Renal cortex interstitium (tissue), 11 donors: ENCODE data around the gene ALDH1L1. TPM values are rescaled to one million over a fixed set of nuclear protein-coding genes. Genes with fewer than 3 reads are reported as not detected.

Source experiments
- DNase-seq, 11 donors: peaks; one replicate each; pipeline ENCODE4 v3.0.0-alpha.2; 2013; ENCODE audit warnings: low read depth in 9 of 11, low spot score in 4 of 11; ENCODE audit errors: extremely low read depth in 1 of 11
- polyA plus RNA-seq, 3 donors: library from polyadenylated mRNA; unstranded; fragments of 120-200 nt; gene quantifications; one replicate each; pipeline ENCODE4 v1.2.1, GENCODE V29; 2013; ENCODE audit not compliant: insufficient read length in 3 of 3

Gene ALDH1L1
- polyA plus RNA-seq, 3 donors, result 41.1 to 50.8 (median 43.0) TPM

DNA sequence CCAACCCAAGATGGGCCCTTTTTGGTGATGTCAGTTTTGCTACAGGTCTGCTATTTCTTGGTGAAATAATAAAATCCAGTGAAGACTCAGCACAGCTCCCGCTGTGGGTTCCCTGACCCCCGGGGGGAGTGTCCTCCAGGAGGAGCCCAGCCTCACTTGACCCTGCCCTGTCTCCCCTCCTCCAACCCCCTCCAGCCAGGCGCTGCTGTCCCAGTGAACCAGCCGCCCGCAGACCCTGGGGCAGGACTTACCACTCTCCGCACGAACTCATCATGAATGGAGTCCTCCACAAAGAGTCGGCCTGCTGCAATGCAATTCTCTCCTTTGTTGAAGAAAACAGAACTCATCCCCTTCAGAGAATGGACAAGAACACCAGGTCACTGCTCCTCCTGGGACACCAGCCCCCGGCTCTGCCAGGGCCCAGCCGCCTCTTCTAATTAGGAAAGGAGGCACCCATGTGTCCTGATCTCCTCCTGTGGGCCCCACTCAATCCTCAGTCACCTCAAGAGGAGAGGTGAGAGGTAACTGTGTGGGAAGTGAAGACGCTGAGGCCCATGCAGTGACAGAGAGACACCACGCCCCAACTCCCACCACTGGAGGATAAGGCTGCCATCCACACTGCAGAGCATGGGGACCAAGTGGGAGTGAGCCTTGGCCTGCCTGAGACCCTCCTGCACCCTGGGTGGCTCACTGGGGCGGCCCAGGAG lies 67.7 kb downstream of the ALDH1L1 start:
- DNase-seq, result no peak

DNA sequence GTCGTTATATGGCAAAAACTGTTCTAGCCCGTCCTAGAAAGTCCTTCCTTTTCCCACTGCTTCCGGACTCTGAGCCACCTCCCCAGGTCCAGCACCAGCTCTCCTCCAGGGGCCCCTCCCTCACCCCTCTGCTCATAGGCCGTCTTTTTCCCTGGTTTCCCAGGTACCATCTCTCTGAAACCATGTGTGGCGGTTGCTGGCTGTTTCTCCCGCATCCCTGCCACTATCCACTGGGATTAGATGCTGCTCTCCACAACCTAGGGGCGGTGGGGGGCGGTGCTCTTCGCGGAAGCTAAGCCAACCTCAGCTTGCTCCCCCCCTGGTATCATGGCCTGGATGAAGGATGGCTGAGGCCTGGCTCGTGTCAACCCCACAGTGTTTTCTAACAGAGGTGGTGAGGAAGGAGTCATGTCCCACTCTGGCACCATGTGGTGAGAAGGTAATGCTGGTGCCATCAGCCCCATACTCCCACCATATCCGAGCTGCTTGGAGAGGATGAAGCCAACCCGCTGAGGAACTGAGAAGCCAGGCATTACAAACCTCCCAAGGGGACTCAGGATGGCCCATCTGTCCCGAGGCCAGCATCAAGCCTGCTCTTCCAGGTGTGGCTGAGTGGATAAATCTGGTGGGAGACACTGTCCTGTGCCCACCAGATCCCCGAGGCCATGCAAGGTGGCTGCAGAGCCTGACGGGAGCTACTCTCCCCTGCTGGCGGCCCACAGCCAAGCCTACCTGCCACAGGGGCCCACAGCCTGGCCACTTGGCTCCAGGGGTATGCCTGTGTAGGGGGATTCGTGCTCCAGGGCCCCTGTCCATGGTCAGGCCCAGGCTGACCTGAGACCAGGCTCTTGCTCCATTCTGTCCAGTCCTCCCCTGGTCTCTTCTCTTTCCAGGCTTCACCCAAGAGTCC lies 68.6 kb downstream of the ALDH1L1 start:
- DNase-seq, result no peak

DNA sequence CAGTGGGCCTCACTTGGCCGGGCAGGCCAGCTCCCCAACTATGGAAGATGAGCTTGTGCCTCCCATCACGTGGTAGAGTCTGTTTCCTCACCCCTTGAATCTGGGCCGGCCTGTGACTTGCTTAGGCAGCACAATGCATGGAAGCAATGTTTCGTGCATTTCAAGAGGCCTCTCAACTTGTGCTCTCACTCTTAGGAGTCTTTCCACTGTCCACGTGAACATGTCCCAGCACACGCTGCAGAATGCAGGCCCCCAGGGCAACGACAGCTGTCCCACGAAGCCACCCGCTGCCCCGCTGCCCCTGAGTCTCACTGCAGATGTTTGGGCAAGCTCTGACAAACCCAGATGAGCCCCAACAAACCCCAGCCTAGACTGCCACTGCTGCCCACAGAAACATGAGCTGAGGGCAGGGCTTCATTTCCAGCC lies 69.2 kb downstream of the ALDH1L1 start:
- DNase-seq, result no peak

DNA sequence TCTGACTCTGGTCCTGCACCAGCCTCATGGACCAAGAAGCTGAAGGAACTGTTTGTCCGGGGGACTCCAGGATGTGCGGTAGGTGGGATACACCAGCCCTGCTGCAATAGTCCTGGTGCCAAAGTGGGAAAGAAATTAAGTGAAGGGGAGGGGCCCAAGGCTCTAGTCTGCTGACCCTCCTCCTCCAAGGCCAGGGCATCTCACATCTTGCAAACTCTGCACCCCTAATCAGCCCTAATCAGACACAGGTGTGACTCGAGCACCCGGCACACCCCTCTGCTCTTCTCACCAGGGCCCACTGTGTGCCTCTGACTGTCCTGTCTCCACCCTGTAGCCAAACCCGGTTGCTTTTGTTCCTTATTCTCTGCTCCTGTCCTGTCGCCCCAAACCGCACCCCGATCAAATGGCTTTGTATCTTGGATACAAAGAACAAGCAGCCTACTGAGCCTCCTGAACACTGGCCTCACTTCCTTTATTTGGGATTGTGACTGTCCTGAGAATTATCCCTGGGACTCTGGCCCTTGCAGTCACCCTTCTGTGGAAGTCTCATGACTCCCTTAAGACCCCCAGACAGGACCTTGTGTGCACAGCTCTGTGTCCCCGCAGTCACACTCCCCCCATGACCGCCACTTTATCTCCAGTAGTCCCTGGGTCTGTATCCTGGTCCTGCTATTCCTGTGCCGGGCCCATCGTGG lies 69.8 kb downstream of the ALDH1L1 start:
- no peak for DNase-seq

DNA sequence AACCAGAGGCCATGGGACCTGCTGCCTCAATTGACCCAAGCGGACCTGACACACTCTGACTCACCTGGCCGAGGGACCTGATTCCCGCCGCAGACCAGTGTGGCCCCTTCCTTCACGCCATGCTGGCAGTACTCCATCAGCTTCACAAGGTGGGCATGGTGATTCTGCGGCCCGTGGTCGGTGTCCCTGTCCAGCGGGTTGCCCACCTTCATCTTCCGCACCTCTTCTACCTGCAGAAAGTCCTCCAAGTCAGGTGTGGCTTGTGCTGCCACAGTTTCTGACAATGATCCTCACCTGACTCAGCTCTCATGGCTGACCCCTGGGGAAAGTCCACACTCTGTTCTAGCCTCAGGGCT lies 70.5 kb downstream of the ALDH1L1 start:
- DNase-seq, result no peak

DNA sequence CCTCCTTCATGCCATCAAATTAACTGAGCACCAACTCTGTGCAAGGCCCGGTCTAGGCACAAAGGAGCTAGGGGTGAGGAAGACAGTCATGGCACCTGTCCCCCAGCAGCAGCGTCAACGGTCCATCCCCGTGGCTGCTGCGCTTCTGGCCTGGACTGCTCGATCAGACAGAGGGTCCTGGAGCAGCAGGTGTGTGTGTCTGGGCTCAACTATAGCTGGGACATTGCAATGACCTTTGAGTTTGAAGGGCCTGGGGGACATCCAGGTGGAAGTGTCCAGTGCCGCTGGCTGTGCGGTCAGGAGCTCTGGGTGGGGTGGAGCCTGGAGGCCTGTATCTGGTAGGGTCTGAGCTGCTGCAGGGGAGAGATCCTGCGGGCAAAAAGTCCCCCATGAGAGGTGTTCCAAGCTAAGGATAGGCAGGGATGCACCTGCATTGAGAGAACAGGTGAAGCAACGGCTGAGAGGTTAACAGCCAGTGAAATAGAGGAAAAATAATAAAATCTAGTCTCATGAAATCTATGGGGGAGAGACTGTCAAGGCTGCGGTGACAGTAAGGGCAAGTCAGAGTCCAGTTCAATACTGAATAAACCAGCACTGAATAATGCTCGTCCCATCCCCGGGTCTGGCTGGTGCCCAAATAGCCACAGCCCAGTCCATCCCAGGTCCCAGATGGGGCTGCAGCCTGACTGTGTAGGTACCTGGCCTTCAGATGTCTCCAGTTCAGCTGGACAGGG lies 71.1 kb downstream of the ALDH1L1 start:
- DNase-seq, result no peak

DNA sequence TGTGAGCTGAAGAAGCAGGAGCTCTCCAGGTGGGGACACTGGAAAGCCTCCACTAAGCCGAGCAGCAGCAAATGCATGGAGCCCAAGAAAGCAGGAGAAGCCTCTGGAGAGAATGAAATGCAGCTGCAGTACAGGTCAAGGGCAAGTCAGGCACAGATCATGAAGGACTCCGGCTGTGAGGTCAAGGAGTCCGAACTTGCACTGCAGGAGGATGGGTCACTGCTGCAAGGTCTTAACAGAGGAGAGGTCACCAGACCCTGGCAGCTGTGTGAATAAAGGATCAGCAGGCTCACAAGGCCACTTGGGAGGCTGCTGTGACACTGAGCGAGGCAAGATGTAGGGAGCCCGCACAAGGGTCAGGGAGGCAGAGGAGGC lies 71.7 kb downstream of the ALDH1L1 start:
- DNase-seq, result no peak

DNA sequence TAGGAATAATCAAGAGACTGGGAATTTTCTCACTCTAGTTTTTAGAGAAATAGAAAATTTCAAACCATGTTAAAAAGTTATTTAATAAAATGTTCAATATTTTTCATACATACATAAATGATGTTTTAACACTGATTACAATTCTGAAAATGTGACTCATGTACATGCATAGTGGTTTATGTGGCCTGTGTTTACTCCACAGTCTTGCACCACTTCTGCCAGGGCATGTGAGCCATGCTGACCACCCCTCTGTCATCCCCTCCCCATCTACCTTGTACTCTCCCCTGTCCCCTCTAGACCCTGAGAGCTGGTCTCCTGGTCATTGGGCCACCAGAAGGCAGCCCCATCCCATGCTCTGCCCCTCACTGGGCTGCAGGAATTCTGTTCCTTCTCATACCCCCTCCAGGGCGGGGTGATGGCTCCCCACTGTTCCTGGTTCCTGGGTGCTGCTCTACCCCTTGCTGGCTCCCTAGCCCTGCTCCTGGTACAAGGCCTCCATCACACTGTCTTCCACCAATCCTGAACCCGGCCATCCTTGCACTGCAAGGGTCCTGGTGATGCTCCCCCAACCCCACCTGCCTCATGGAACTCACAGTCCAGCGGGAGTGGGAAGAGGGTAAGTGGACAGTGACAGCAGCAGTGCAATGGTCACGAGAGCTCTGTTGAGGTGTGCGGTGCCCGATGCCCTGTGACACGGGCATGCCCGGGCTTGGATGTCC lies 72.3 kb downstream of the ALDH1L1 start:
- no peak for DNase-seq

DNA sequence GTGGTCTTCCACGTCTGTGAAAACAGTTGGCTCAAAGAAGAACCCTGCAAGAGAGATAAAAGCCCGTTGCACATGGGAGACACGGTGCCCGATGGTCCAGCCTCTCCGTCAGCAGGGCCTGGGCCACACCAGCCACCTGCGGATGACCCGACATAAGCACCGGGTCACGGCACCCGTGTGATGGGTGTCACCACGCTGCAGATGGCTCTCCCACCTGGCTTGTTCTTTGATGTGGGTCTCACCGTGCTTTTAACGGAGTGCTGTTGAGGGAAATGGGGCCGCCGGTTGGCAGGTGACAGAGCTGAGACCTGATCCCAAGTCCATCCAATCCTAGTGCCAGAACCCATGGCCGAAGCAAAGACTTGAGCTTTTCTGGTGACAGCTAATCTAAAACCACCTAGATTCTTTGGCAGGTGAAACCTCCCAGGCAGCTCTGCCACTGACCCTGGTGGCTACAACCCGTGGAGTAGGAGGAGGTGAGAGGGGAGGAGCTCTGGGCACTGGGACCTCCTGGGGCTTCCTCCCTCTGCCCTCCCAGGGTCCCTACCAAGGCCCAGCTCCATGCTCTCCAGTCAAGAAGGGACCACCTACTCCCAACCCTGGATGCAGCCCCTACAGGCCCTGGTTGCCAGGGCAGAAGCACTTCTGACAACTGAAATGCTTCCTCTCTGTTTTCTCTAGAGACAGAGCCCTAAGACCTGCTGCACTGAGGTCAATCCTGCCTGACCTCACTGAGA lies 73.0 kb downstream of the ALDH1L1 start:
- no peak for DNase-seq

DNA sequence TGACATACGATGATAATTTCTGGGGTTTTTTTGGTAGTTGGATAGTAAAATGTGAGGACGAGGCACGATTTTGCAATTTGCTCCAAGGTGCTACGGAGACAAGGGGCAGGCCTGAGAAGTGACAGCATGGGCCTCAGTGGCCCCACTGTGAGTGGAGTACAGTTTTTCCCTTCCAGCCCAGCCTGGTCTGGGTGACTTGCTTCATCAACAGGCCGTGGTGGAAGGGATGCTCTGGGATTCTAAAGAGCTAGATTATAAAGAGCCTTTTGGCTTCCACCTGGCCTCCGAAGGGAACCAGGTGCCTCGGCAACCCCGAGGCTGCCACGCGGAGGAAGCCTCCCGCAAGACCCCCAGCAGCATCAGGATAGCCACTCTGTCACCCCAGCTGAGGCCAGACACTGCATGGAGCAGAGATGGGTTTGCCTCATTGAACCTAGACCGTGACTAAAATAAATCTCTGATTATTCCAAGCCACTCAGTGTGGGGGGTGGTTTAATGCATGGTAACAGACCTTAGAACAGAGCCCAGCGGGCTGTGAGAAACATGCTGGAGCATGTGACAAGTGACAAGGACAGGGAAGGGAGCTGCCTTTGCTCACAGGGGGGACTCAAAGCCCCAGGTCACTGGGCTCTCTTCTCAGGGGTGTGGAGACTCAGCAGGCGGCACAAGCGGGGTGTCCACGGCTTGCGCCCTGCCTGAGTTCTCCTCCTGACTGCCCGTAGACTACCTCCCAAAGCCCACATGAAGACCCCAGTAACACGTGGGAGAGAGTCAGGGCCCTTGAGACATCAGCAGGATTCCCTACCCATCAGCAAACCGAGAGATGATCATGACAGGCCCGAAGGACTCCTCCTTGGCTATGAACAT lies 73.8 kb downstream of the ALDH1L1 start:
- DNase-seq, result no peak

DNA sequence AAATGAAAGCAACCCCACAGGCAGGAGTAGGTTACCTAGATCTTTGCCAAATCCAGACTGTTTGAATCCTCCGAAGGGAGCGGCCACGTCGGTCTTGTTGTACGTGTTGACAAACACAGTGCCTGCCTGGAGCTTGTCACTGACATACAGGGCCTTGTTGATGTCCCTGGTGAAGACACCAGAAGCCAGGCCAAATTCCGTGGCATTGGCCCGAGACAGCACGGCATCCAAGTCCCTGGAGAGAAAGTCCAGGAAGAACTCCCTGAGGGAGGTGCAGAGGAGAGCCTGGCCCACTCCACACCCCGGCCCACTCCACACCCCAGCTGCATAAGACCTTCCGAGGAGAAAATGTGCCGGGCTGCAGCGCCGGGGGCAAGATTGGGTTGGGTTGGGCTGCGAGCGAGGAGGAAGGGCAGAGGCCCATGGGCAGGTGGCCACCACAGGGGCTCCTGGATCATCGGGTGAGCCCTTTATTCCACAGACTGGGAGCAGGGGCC lies 74.6 kb downstream of the ALDH1L1 start:
- no peak for DNase-seq

DNA sequence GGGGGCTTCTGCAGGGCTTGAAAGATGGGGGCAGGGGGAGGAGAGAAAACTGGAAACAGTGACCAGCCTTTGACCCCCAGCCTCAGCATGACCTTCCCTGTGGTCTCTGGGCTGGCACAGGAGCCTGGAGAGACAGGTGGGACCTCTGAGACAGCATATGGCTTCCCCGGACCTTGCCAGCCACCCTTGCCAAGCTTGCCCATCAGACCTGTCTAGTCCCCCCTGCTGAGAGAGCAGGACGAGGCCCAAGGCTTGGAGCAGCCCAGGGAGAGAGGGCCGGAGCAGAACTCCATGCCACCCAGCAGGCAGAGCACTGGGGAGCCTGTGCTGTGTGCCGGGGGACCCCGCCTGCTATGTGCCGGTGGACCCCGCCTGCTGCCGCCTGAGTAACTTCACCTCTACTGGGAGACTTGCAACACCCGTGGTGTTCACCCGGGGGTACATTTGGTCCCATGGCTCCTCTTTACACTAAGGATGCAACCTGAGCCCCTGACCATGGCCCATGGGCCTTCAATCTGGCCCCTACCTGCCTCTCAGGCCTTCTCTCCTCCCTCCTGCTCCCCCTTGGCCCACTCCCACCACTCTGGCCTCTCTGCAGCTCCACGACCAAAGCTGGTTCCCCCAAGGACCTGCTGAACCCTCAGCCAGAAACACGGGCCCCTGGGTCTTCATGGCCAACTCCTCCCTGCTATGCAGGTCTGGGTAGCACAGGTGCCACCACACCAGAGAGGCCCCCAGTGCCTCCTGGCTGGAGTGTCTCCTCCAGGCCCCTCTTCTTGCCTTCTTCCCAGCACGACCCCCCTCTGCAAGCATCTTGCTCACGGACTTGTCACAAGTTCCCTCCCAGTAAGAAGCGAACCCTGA lies 75.4 kb downstream of the ALDH1L1 start:
- DNase-seq, result no peak

DNA sequence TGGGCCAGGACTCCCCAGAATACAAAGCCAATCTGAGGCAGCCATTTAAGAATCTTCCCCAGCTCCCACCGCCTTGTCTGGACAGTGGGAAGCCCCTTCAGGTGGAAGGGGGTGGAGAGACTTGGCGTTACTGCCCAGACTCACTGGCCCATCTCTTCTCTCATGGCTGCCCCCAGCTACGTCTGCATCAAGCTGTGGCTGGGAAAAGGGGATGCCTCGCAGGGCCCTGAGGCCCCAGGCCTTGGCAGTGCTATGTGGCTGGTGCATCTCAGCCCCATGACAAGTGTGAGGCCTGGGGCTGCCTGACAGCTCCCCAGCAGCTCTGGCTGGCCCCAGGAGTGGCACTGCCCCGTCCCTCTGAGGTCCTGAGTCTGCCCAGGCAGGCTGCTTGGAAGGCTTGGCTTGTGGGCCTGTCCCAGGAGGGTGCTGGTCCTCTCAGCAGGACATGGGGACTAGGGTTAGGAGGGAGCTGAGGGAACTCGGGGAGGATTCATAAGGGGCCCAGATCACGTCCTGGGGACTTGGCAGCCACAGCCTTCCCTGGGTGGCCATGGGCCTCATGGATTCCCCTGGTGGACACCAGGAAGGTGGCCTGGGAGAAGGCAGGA lies 76.3 kb downstream of the ALDH1L1 start:
- no peak for DNase-seq

DNA sequence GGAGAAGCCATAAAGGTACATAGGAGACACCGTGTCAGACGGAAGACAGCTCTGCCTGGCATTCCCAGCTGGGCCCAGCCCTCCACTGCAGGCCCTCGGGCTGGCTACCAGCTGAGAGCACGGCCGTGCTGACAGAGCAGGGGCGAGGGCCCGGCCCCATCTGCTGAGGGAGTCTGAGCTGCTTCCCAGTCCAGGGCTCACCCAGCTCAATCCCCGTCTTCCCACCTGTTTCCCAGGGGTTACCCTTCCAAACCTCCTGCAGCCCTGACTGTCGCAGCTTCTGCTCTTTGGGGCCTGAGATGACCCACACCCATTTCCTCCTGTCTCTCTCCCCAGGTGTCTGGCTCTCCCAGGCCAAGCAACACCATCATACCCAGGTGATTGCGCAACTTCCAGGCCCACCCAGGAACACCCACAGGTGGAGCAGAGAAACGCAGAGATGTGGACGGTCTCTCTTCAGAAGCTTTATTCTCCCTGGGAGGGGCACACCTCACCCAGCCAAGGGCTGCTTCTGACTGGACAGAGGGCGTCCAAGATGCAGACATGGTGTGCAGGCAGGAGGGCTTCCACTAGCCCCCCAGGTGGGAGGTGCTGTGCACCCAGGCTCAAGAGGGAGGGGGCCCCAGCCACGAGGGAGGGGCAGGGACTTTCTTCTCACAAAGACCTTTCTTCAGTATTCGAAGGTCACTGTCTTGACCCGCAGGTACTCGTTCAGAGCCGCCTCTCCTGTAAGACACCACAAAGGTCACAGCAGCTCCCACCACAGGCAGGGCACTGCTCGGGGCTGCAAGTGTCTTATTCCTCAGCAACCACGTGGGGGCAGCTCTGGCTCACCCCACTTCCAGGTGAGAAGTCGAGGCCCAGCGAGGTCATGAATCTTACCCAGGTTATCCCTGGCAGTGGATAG lies 77.0 kb downstream of the ALDH1L1 start:
- DNase-seq, result no peak

DNA sequence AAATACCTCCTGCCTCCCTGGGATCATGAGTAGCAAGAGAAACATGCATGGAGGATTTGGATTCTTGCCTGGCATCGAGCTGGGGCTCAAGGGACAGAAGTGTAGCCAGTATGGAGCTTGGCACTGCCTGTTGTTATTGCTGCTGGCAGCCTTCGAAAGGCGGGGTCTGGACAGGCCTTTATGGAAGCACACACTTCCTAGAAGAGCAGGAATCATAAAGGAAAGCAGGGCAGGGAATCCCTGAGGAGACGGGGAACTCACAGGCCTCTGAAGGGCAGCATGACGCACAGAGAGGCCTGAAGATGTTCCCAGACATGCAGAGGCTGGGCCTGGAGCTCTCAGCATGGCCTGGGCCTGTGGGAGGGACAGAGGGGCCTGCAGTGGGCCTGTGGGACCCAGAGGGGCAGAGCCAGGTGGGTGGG lies 77.8 kb downstream of the ALDH1L1 start:
- no peak for DNase-seq
